Measurements from ENCODE around the gene NAV2. TPM values are rescaled to one million over a fixed set of nuclear protein-coding genes. Genes with fewer than 3 reads are reported as not detected.

The NAV2 gene
- total RNA-seq, 1 experiment from 2014 or later: 2.1 TPM

GRCh38 chr11:20050048-20050447 lies 337.4 kb downstream of the NAV2 start:
- no TSS peak for BruUV-seq (replicated peaks)
- no peak overlapping the region for H3K9ac ChIP-seq (ENCODE audit: low read length)
- no peaks in the 10 kb centered on the region for H3K27me3 ChIP-seq (ENCODE audit: insufficient read depth, low read length)
- POLR2A ChIA-PET: no interaction called here
- H3K79me2 ChIP-seq (ENCODE audit: insufficient read depth, low read length): no peaks in the 10 kb centered on the region
- RAD21 ChIA-PET (ENCODE audit: low non-redundant PET in 1 of 2, low total read pairs in 2 of 2, uncharacterized antibody in 2 of 2, unreplicated experiment in 2 of 2): no interaction called here
- H3K9me3 ChIP-seq (ENCODE audit: control insufficient read depth in 1 of 2, insufficient read depth in 1 of 2, low read depth in 1 of 2, low read length in 2 of 2): no peaks in the 10 kb centered on the region
- H3K9me2 ChIP-seq (ENCODE audit: insufficient read depth): no peaks in the 10 kb centered on the region
- H3K4me2 ChIP-seq (ENCODE audit: low read length): no peak overlapping the region
- CTCF ChIA-PET: no interaction called here
- DNase-seq (ENCODE audit: low read depth, low spot score) (no peak), ATAC-seq (no peak)
- TF ChIP-seq TCF7L2 (IDR thresholded peaks at IDR 0.05; ENCODE audit: borderline replicate concordance, extremely low read depth, insufficient read depth, insufficient read length): no peak
- no peak for TF ChIP-seq SIN3A (IDR thresholded peaks at IDR 0.05; ENCODE audit: low read depth)
- TF ChIP-seq ZNF274 (IDR thresholded peaks at IDR 0.05; ENCODE audit: low read depth, low read length): no peak
- TF ChIP-seq ELF1 (IDR thresholded peaks at IDR 0.05; ENCODE audit: borderline replicate concordance, low read depth): no peak
- no peak for TF ChIP-seq MAX (IDR thresholded peaks at IDR 0.05)
- no peak for TF ChIP-seq FOSL1 (IDR thresholded peaks at IDR 0.05; ENCODE audit: low read depth)
- TF ChIP-seq ZFX (IDR thresholded peaks at IDR 0.05): no peak
- no peak for TF ChIP-seq ATF3 (IDR thresholded peaks at IDR 0.05)
- TF ChIP-seq CTCF (IDR thresholded peaks at IDR 0.05 in 2 of 3, conservative IDR thresholded peaks at IDR 0.05 in 1 of 3; ENCODE audit: borderline replicate concordance in 1 of 3, insufficient read depth in 1 of 3, low read depth in 2 of 3, low read length in 2 of 3): no peak
- no peak for TF ChIP-seq YY1 (IDR thresholded peaks at IDR 0.05; ENCODE audit: extremely low read depth, insufficient replicate concordance, low read depth, low read length)
- no peak for TF ChIP-seq POLR2A (IDR thresholded peaks at IDR 0.05; ENCODE audit: borderline replicate concordance, extremely low read depth, insufficient read depth, insufficient read length)
- TF ChIP-seq EGR1 (IDR thresholded peaks at IDR 0.05; ENCODE audit: low read depth): no peak
- TF ChIP-seq POLR2AphosphoS5 (IDR thresholded peaks at IDR 0.05; ENCODE audit: low read depth, low read length): no peak
- no peak for TF ChIP-seq SP1 (IDR thresholded peaks at IDR 0.05; ENCODE audit: low read depth)
- H2AFZ ChIP-seq (ENCODE audit: low read depth, low read length, poor library complexity, severe bottlenecking): no peak overlapping the region
- H3K4me1 ChIP-seq (ENCODE audit: control insufficient read depth in 1 of 2, insufficient read depth in 2 of 2, low read length in 2 of 2): no peaks in the 10 kb centered on the region
- intact Hi-C loops (cut with micrococcal nuclease): no loop called here
- H3K4me3 ChIP-seq (replicated peaks in 1 of 2; ENCODE audit: low read depth in 1 of 2, low read length in 2 of 2): no peak overlapping the region
- no peaks in the 10 kb centered on the region for H3K36me3 ChIP-seq (ENCODE audit: control insufficient read depth in 1 of 2, insufficient read depth in 2 of 2, low read length in 2 of 2)
- no peak overlapping the region for H3K27ac ChIP-seq (ENCODE audit: low read depth, low read length)
- no peaks in the 10 kb centered on the region for H4K20me1 ChIP-seq (ENCODE audit: insufficient read depth)

All from HCT116 (cell line).